Rectal smooth muscle tissue (tissue), 1 donor: Measurements from ENCODE around the gene SERTAD4.
A peak's percentile ranks its signal among the peaks of the same experiment; 100 is the strongest.

Experiments used
- H3K27ac ChIP-seq: one replicate; pipeline ENCODE4 v1.7.0; 2013; ENCODE audit warnings: low read depth, low read length, inconsistent platforms
- H3K27me3 ChIP-seq: one replicate; pipeline ENCODE4 v1.7.0; 2013; ENCODE audit warnings: low read length; ENCODE audit not compliant: control insufficient read depth, insufficient read depth
- H3K36me3 ChIP-seq: one replicate; pipeline ENCODE4 v1.7.0; 2013; ENCODE audit warnings: low read length; ENCODE audit not compliant: control insufficient read depth, insufficient read depth
- H3K4me1 ChIP-seq: one replicate; pipeline ENCODE4 v1.7.0; 2013; ENCODE audit warnings: low read length; ENCODE audit not compliant: control insufficient read depth, insufficient read depth
- H3K4me3 ChIP-seq: one replicate; pipeline ENCODE4 v1.7.0; 2013; ENCODE audit warnings: low read length
- H3K9ac ChIP-seq: one replicate; pipeline ENCODE4 v1.7.0; 2013; ENCODE audit warnings: low read length

Gene SERTAD4

GRCh38 chr1:210214573-210215409 is 17.8 kb upstream of the SERTAD4 start:
- Histone ChIP-seq H3K4me1 (no peaks in the 10 kb centered on the region), H3K9ac (no peak overlapping the region), H3K4me3 (no peak overlapping the region), H3K36me3 (no peaks in the 10 kb centered on the region), H3K27me3 (no peaks in the 10 kb centered on the region), H3K27ac (no peak overlapping the region)

GRCh38 chr1:210217482-210217881 is 15.1 kb upstream of the SERTAD4 start:
- Histone ChIP-seq H3K4me3 (no peak overlapping the region), H3K36me3 (no peaks in the 10 kb centered on the region), H3K4me1 (no peaks in the 10 kb centered on the region), H3K9ac (no peak overlapping the region), H3K27me3 (no peaks in the 10 kb centered on the region), H3K27ac (no peak overlapping the region)

- H3K36me3 ChIP-seq = no peaks in the 10 kb centered on the region
- H3K4me1 ChIP-seq = peaks cover 4% of the 10 kb centered on the region
- H3K4me3 ChIP-seq = no peak overlapping the region
- no peak overlapping the region for H3K9ac ChIP-seq
- no peaks in the 10 kb centered on the region for H3K27me3 ChIP-seq
- no peak overlapping the region for H3K27ac ChIP-seq
Observed at GRCh38 chr1:210218047-210218446, 14.5 kb upstream of the SERTAD4 start.

GRCh38 chr1:210222340-210223006 is 10.1 kb upstream of the SERTAD4 start:
- H3K4me1 ChIP-seq = peaks cover 11% of the 10 kb centered on the region
- H3K27me3 ChIP-seq = no peaks in the 10 kb centered on the region
- H3K27ac ChIP-seq = peak overlapping the region; percentile 18
- H3K36me3 ChIP-seq = no peaks in the 10 kb centered on the region
- H3K4me3 ChIP-seq = no peak overlapping the region
- no peak overlapping the region for H3K9ac ChIP-seq

GRCh38 chr1:210223226-210223904 is 9.2 kb upstream of the SERTAD4 start:
- Histone ChIP-seq H3K9ac (no peak overlapping the region), H3K4me3 (peak overlapping the region; percentile 3), H3K36me3 (no peaks in the 10 kb centered on the region), H3K27ac (peak overlapping the region; percentile 18), H3K4me1 (peaks cover 11% of the 10 kb centered on the region), H3K27me3 (no peaks in the 10 kb centered on the region)

- Histone ChIP-seq H3K4me3 (no peak overlapping the region), H3K36me3 (no peaks in the 10 kb centered on the region), H3K27ac (no peak overlapping the region), H3K4me1 (peaks cover 5% of the 10 kb centered on the region), H3K9ac (no peak overlapping the region), H3K27me3 (no peaks in the 10 kb centered on the region)
Observed at GRCh38 chr1:210228158-210228557, 4.4 kb upstream of the SERTAD4 start.

- Histone ChIP-seq H3K27me3 (no peaks in the 10 kb centered on the region), H3K4me1 (peaks cover 9% of the 10 kb centered on the region), H3K4me3 (no peak overlapping the region), H3K9ac (no peak overlapping the region), H3K36me3 (no peaks in the 10 kb centered on the region), H3K27ac (no peak overlapping the region)
Observed at GRCh38 chr1:210230149-210230695, 2.4 kb upstream of the SERTAD4 start.

- H3K4me3 ChIP-seq = peak overlapping the region; percentile 55
- peaks cover 19% of the 10 kb centered on the region for H3K4me1 ChIP-seq
- no peaks in the 10 kb centered on the region for H3K36me3 ChIP-seq
- no peaks in the 10 kb centered on the region for H3K27me3 ChIP-seq
- peak overlapping the region; percentile 96 for H3K27ac ChIP-seq
- no peak overlapping the region for H3K9ac ChIP-seq
Observed at GRCh38 chr1:210231846-210232510, 618 bp upstream of the SERTAD4 start.

GRCh38 chr1:210233216-210233494 is 559 bp downstream of the SERTAD4 start:
- peak overlapping the region; percentile 33 for H3K9ac ChIP-seq
- peak overlapping the region; percentile 96 for H3K27ac ChIP-seq
- H3K4me3 ChIP-seq = peak overlapping the region; percentile 83
- H3K4me1 ChIP-seq = peaks cover 29% of the 10 kb centered on the region
- no peaks in the 10 kb centered on the region for H3K27me3 ChIP-seq
- no peaks in the 10 kb centered on the region for H3K36me3 ChIP-seq

GRCh38 chr1:210233495-210234328 is 1.1 kb downstream of the SERTAD4 start:
- Histone ChIP-seq H3K4me3 (peak overlapping the region; percentile 83), H3K4me1 (peaks cover 33% of the 10 kb centered on the region), H3K27me3 (no peaks in the 10 kb centered on the region), H3K9ac (peak overlapping the region; percentile 29), H3K36me3 (no peaks in the 10 kb centered on the region), H3K27ac (peak overlapping the region; percentile 96)

- Histone ChIP-seq H3K4me3 (peak overlapping the region; percentile 83), H3K9ac (peak overlapping the region; percentile 29), H3K27me3 (no peaks in the 10 kb centered on the region), H3K4me1 (peaks cover 38% of the 10 kb centered on the region), H3K27ac (peak overlapping the region; percentile 96), H3K36me3 (no peaks in the 10 kb centered on the region)
Observed at GRCh38 chr1:210234329-210234757, 1.7 kb downstream of the SERTAD4 start.
